ENCODE data around the gene ARFRP1.

- TF ChIP-seq POLR2A (IDR thresholded peaks at IDR 0.05) (no peak), EP300 (IDR thresholded peaks at IDR 0.05) (no peak)
- TF ChIP-seq, protein P1, sequence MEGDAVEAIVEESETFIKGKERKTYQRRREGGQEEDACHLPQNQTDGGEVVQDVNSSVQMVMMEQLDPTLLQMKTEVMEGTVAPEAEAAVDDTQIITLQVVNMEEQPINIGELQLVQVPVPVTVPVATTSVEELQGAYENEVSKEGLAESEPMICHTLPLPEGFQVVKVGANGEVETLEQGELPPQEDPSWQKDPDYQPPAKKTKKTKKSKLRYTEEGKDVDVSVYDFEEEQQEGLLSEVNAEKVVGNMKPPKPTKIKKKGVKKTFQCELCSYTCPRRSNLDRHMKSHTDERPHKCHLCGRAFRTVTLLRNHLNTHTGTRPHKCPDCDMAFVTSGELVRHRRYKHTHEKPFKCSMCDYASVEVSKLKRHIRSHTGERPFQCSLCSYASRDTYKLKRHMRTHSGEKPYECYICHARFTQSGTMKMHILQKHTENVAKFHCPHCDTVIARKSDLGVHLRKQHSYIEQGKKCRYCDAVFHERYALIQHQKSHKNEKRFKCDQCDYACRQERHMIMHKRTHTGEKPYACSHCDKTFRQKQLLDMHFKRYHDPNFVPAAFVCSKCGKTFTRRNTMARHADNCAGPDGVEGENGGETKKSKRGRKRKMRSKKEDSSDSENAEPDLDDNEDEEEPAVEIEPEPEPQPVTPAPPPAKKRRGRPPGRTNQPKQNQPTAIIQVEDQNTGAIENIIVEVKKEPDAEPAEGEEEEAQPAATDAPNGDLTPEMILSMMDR (IDR thresholded peaks at IDR 0.05) = no peak
Measured at GRCh38 chr20:63734111-63734945, 26.6 kb upstream of the ARFRP1 start.

Data from stomach (tissue), 4 donors.